ENCODE measurements around the gene AQP12A.

AQP12A gene

GRCh38 chr2:240725671-240726070 lies 34.0 kb downstream of the AQP12A start:
- peak; percentile 44 for DNase-seq

DNA sequence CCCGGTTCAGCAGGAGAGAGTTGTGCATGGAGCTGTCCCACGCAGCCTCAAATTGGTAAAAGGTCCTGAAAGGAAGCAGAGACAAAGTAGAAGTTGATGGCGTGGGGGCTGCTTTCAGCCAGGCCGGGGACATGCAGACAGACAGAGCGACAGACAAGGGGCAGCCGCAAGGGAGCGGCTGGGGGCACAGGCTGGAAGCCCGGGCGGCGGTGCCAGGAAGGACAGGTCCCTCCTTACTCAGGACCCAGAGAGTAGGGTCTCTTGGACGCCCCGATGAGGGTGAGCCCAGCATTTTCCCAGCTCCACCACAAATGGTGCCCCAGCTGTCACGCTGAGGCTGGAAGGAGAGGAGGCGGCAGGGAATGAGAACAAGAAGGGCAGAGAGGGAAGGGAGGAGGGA lies 35.2 kb downstream of the AQP12A start:
- no peak for DNase-seq

DNA sequence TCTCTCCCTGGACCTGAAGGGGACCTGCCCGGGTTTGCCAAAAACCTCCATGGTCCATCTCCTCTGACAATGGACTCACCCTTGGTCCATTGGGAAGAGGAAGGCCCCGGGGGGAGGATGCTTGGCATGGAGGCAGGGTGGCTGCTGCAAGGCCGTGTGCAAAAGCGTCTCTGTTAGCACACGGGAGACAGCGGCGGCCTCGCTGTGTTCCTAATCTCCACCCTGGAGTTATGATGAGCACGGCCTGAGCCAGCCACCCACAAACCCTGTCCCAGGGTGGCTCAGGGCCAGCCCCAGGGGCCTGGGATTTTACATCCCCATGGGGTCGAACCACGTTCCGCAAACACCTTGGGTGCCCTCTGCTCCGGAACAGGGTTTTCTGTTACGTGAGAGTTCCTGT lies 35.8 kb downstream of the AQP12A start:
- DNase-seq = no peak

- DNase-seq = no peak
Measured at GRCh38 chr2:240727913-240728312, 36.2 kb downstream of the AQP12A start.

DNA sequence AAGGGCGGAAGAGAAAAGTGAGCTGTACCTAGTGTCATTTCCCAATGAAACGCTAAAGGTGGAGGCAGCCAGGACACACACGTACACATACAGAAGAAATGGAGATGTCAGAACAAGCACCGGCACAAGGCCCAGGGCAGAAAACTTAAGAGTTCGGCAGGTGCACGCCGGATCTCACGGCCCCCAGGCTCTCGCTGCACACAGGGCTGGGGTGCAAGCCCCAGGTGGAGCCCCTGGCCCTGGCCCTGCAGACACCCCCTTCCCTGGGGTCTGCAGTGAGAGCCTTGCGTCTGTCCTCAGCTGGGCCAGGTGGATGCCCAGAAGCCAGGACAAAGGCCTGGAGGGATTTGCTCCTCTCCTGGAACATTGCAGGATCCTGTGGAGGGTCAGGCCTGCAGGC lies 36.7 kb downstream of the AQP12A start:
- no peak for DNase-seq

GRCh38 chr2:240728827-240729226 lies 37.2 kb downstream of the AQP12A start:
- DNase-seq = no peak

DNA sequence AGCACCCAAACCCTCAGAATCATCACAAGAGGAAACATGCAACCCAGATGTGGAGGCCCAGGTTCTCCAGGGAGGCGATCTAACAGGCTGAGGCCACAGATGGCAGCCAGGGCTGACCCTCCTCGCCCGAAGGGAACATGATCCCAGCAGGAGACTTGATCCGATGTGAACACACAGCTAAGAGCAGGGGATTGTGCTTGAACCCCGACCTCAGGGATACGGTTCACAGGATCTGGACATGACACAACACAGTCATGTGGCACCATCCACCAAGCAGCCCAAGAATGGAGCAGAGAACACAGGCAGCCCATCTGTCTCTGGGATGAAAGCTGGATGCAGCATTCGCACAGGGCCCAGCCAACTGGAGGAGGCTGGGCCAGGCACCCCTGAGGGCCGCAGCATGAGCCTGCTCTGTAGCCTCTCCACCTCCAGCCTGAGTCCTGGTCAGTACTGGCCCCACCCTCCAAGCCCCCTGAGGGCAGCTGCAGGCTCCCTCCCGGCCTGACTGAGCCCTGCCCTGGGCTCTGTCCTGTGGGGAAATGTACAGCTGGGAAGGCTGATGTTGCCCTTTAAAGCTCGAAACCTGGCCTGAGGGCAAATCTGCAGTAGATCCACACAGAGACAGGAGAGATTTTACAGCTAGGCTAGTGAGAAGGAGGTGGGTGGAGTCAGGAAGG lies 39.0 kb downstream of the AQP12A start:
- no peak for DNase-seq

GRCh38 chr2:240731178-240731545 lies 39.5 kb downstream of the AQP12A start:
- no peak for DNase-seq

DNA sequence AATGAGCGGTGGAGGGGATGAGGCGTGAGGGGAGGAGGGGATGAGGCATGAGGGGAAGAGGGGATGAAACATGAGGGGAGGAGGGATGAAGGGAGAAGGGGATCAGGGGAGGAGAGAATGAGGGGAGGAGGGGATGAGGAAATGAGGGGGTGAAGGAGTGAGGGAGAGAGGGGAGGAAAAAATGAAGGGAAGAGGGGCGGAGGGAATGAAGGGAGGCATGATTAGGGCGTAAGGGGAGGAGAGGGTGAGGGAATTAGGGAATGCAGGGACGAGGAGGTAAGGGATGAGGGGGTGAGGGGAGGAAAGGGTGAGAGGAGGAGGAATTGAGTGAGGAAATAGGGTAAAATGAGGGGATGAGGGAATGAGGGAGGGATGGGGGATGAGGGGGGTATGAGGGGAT lies 40.5 kb downstream of the AQP12A start:
- DNase-seq = no peak

DNA sequence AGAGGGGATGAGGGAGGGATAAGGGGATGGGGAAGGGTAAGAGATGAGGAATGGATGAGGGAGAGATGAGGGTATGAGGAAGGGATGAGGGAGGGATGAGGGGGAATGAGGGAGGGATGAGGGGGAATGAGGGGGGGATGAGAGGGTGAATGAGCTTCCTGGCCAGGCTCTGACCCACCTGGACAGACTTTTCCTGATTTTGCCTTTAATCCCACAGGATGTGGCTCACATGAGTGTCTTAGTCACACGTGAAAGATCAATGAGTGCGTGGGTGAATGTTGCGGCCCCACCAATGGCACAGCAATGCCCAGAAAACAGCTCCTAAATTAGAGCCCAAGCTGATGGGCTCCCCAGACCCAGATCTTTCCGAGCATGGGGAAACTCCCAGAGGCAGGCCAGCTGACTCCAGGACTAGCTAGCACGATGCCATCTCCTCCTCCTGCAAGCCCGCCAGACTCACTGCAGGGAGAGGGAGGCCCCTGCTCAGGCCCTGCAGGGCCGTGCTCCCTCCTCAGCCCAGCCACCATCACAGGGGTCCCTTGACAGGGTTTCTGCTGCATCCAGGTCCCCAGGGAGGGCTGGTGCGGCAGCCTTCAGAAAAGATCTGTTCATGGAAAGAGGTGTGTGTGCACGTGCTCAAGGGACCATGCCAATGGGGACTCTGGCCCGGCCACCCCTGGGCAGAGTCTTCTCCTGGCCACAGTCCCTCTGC lies 41.4 kb downstream of the AQP12A start:
- no peak for DNase-seq

DNA sequence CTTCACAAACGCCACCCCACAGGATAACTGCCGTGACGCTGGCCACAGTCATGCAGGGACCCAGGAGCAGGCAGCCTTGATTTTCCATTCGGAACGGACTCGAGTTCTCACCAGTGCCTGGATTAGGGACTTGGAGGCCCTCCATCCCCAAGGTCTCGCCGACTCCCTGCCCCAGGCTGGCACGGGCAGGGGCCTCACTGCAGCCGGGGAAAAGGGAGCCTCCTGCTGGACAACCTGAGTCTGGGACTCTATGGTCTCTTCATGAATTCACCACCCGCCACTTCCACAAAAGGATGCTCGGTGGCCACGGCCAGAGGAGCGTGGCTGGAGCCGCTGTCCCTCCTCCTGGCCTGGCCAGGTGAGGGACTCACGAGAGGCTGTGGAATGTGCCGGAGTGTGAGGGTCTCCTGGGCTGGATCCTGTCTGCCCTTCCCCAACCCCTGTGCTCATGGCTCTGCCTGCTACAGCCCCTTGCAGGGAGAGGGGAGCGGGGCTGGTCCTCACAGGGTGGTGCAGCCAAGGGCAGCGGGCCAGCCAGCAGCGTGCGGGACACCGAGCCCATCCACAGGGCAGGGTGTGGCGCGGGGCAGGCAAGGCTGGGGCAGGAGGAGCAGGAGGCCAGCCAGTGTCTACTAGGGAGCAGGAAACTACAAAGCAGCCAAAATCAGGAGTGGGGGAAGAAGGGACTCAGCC lies 42.3 kb downstream of the AQP12A start:
- no peak for DNase-seq

DNA sequence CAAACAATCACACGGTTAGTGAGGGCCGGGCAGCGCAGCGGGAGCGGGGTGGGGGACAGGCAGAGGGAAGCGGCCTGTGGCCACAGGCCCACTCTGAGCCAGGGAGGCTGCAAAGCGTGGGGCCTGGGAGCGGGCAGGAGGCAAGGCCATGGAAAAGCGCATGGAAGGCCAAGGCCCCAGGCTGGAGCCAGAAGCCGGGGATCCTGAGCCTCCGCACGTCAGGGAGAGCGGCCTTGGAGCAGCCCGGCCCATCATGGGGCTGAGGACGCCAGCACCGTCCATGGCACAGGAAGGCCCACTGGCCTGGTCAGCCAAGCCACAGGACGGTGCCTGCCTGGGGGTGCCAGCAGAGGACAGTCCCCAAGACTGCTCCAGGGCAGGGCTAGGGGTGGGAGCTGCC lies 43.1 kb downstream of the AQP12A start:
- no peak for DNase-seq

GRCh38 chr2:240735476-240735875 lies 43.8 kb downstream of the AQP12A start:
- DNase-seq = no peak

DNA sequence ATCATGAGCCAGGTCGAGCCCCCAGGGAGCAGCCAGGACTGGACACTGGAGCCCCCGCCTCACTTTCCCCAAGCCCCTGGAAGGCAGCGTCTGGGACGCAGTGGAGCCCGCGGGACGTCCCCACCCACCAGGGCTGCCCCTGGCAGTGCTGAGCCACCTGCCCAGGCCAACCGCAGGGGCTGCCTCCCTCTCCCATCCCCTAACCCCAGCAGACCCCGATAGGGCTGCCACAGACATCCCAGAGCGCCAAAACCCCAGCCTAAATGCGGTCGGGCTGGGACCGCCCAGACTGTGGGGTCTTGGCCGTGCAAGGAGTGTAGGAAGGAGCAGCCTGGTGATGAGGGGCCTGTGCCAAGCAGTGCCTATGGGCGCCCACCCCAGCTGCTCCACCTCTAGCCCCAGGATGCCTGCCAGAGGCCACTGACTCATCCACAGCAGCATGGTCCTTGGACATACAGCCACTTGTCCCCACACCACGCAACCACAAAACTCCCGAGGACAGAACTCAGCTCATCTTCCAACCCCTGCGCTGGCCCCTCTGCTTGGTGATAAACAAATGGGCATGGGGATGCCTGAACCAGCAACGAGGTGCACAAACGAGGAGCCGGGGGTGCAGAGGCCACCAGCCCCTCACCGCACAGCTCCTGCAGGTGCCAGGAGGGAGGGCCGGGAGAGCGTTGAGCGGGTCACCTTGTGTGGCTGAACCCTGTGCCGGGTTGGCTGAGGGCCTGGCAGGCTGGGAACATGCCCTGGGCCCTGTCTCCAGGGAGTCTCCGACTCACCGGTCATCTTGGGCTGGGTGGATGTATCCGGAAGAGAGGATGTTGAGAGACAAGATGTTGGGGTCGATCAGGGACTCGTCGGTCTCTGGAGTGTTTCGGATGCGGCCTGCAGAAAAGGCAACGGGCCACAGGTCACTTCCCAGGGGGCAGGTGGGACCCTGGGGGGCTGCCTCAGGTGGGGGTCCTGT lies 44.9 kb downstream of the AQP12A start:
- DNase-seq = no peak

DNA sequence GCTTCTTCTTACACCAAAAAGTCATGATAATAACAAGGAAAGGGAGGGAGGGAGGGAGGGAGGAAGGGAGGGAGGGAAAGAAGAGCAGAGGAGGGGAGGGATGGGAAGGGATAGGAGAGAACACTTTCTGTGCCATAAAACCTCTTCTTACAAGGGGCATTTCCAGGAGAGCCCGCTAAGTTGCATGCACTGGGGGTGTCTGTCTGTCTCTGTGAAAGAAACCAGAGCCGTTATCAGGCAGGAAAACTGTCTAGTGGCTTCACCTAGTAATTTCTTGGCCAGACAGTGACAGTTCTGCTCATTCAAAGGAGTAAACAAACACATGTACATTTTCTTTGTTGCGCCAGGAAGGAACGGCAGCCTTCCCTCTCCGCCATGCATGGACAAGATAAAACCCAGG lies 45.8 kb downstream of the AQP12A start:
- no peak for DNase-seq

GRCh38 chr2:240737958-240738357 lies 46.3 kb downstream of the AQP12A start:
- no peak for DNase-seq

DNA sequence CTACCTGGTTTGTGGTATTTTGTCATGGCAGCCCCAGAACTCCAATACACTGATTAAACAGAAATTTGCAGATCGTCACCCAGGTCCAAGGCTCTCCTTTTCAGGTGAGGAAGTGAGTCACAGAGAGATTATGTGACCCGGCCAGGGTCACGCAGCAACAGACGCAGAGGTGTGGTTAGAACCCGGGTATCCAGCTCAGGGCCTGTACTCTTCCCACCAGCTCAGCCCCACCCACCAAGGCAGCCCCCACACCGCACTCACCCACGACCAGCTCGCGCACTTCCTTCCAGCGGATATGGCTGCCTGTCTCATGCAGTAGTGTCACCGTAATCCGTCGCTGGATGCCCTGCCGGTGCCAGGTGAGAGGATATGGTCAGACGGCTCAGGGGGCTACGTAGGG lies 48.1 kb downstream of the AQP12A start:
- no peak for DNase-seq

- no peak for DNase-seq
Measured at GRCh38 chr2:240741091-240741490, 49.4 kb downstream of the AQP12A start.

DNA sequence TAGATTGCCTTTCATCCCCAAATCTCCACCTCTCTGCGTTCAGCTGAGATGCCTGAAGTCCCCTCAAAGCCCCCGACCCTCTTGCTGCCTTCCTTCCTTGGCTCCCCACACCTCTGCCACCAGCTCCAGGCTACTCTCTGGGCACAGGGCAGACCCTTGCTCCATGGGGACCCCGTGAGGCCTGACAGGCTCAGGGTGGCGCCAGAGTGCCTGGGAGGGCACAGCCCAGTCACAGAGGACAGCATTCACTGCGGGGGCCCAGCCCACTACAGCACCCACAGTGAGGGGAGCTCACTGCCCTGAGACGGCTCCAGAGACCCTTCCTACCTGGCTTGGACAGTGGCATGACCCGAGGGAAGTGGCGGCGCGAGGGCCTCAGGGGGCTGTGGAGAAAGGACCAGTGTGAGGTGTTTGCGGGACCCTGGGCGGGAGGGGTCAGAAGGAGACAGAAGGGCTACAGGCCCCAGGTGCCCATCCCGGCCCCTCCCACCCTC lies 51.0 kb downstream of the AQP12A start:
- no peak for DNase-seq

- DNase-seq = no peak
Measured at GRCh38 chr2:240745456-240745855, 53.8 kb downstream of the AQP12A start.

- no peak for DNase-seq
Measured at GRCh38 chr2:240745962-240746361, 54.3 kb downstream of the AQP12A start.

- no peak for DNase-seq
Measured at GRCh38 chr2:240746671-240747070, 55.0 kb downstream of the AQP12A start.

GRCh38 chr2:240747256-240747655 lies 55.6 kb downstream of the AQP12A start:
- no peak for DNase-seq
